SU-DHL-6 (cell line): ENCODE measurements around the gene MORN3.

Source experiments
- H2AFZ ChIP-seq: fragments of 200-600 bp; sonication (generic); 2 replicates; pipeline ENCODE4 v1.6.1; 2014; ENCODE audit warnings: low read depth, mild to moderate bottlenecking, moderate library complexity, mixed read lengths, antibody characterized with exemption, low read length; ENCODE audit not compliant: severe bottlenecking
- H3F3A ChIP-seq: fragments of 200-600 bp; shearing (Covaris generic); 2 replicates; pipeline ENCODE4 v1.6.0; 2016; ENCODE audit warnings: antibody characterized with exemption, mild to moderate bottlenecking; ENCODE audit not compliant: insufficient read depth
- H3K27ac ChIP-seq: fragments of 200-600 bp; sonication (generic); 2 replicates; pipeline ENCODE4 v1.5.1; 2016; ENCODE audit warnings: low read depth, mild to moderate bottlenecking, low read length, moderate library complexity, mixed read lengths
- H3K27me3 ChIP-seq: fragments of 200-600 bp; sonication (generic), shearing (Covaris generic); 2 replicates; pipeline ENCODE4 v1.6.0; 2014; ENCODE audit warnings: mild to moderate bottlenecking, low read length
- H3K36me3 ChIP-seq: fragments of 200-600 bp; sonication (generic); 2 replicates; pipeline ENCODE4 v1.6.1; 2014; ENCODE audit warnings: mild to moderate bottlenecking, low read length, mixed read lengths
- H3K4me2 ChIP-seq: fragments of 300-600, 200-600 bp; shearing (Covaris generic), sonication (generic); 2 replicates; pipeline ENCODE4 v1.6.0; 2014; ENCODE audit warnings: low read length, low read depth, mild to moderate bottlenecking; ENCODE audit not compliant: poor library complexity, severe bottlenecking
- H3K4me3 ChIP-seq: fragments of 200-600 bp; sonication (generic); 2 replicates; pipeline ENCODE4 v1.5.1; 2014; ENCODE audit warnings: antibody characterized with exemption, low read length, mild to moderate bottlenecking, mixed read lengths; ENCODE audit not compliant: insufficient read depth, poor library complexity, severe bottlenecking
- H3K79me2 ChIP-seq: fragments of 200-600 bp; sonication (generic); 2 replicates; pipeline ENCODE4 v1.6.1; 2014; ENCODE audit warnings: mild to moderate bottlenecking, low read length, moderate library complexity; ENCODE audit not compliant: insufficient read depth
- H3K9ac ChIP-seq: fragments of 200-600 bp; sonication (generic); 2 replicates; pipeline ENCODE4 v1.7.0; 2014; ENCODE audit warnings: mild to moderate bottlenecking, low read length
- H3K9me2 ChIP-seq: fragments of 200-600 bp; sonication (generic); replicated peaks from 2 replicates; pipeline ENCODE4 v1.6.1; 2014; ENCODE audit warnings: low read length; ENCODE audit not compliant: insufficient read depth
- H3K9me3 ChIP-seq: fragments of 200-600 bp; sonication (generic); 2 replicates; pipeline ENCODE4 v1.6.1; 2014; ENCODE audit warnings: low read length, mixed read lengths; ENCODE audit not compliant: insufficient read depth
- H4K20me1 ChIP-seq: fragments of 200-600 bp; sonication (generic); 2 replicates; pipeline ENCODE4 v1.6.1; 2014; ENCODE audit warnings: low read depth, mild to moderate bottlenecking, antibody characterized with exemption, low read length, moderate library complexity, mixed read lengths
- CTCF ChIP-seq: fragments of 200-600 bp; sonication (generic); IDR thresholded peaks from one replicate; pipeline ENCODE4 v1.5.1; 2017; ENCODE audit warnings: antibody characterized with exemption, mild to moderate bottlenecking, low read length, moderate library complexity; ENCODE audit not compliant: insufficient read depth, poor library complexity, severe bottlenecking
- EZH2phosphoT487 ChIP-seq: fragments of 200-600 bp; sonication (generic), shearing (Covaris generic); conservative IDR thresholded peaks from 2 replicates; pipeline ENCODE4 v1.6.1; 2018; ENCODE audit warnings: mild to moderate bottlenecking, antibody characterized with exemption, low read length, moderate library complexity, mixed read lengths

MORN3 gene

GRCh38 chr12:121600702-121601336 lies 68.6 kb downstream of the MORN3 start:
- H4K20me1 ChIP-seq = no peaks in the 10 kb centered on the region
- H3K27ac ChIP-seq = no peak overlapping the region
- no peaks in the 10 kb centered on the region for H3K27me3 ChIP-seq
- H3K9ac ChIP-seq = no peak overlapping the region
- H3F3A ChIP-seq = no peaks in the 10 kb centered on the region
- H3K79me2 ChIP-seq = no peaks in the 10 kb centered on the region
- no peaks in the 10 kb centered on the region for H3K36me3 ChIP-seq
- H2AFZ ChIP-seq = no peak overlapping the region
- H3K4me3 ChIP-seq = no peak overlapping the region
- no peak overlapping the region for H3K4me2 ChIP-seq
- TF ChIP-seq EZH2phosphoT487 (no peak), CTCF (no peak)
- no peaks in the 10 kb centered on the region for H3K9me3 ChIP-seq
- H3K9me2 ChIP-seq = no peaks in the 10 kb centered on the region
